Right ventricle myocardium superior (tissue), 1 donor: Measurements from ENCODE around the gene ZNF229. TPM values are rescaled to one million over a fixed set of nuclear protein-coding genes. Genes with fewer than 3 reads are reported as not detected.

Experiments
- total RNA-seq: library from RNA; stranded (reverse); fragmentation: NEBNext Ultra II Directional; extraction: Animal tissue kit (Norgen Biotek cat#: 25700); gene quantifications from one replicate; pipeline ENCODE4 v1.2.1, GENCODE V29; 2021
- donor health status: DM: no; HTN: yes; CAD: no; lungs with severe emphysema.

ZNF229 gene
- total RNA-seq, 1 donor from 2014 or later = 6.1 TPM

Other genes starting within 250 kb of the ZNF229 start
- gene ZNF227, start 235.9 kb downstream of the ZNF229 start, total RNA-seq = 12.6 TPM
- 6.3 TPM for gene ZNF233, start 188.6 kb downstream of the ZNF229 start, total RNA-seq
- 3.3 TPM for gene ZNF235, start 143.4 kb downstream of the ZNF229 start, total RNA-seq
- 3.4 TPM for gene ZNF112, start 91.8 kb downstream of the ZNF229 start, total RNA-seq
- 4.9 TPM for gene ZNF285, start 46.9 kb downstream of the ZNF229 start, total RNA-seq
- 4.6 TPM for gene ZNF180, start 52.0 kb upstream of the ZNF229 start, total RNA-seq
- not detected for gene CEACAM20, start 81.2 kb upstream of the ZNF229 start, total RNA-seq
- gene IGSF23, start 165.1 kb upstream of the ZNF229 start, total RNA-seq = not detected
- gene PVR, start 195.4 kb upstream of the ZNF229 start, total RNA-seq = 32.1 TPM
- gene CEACAM19, start 223.0 kb upstream of the ZNF229 start, total RNA-seq = 3.9 TPM